GM12878 (cell line): ENCODE data around the gene ATOSA. TPM values are rescaled to one million over a fixed set of nuclear protein-coding genes. Genes with fewer than 3 reads are reported as not detected.

Experiments used
- ATAC-seq: fragments of 200-7000 bp; cut with Tn5 transposase; 3 replicates; pipeline ENCODE4 v1.9.1; 2020; ENCODE audit warnings: mild to moderate bottlenecking, moderate library complexity
- BruUV-seq: library from RNA; stranded (reverse); fragments of 400-500 nt; replicated peaks from 2 replicates; lab custom pipeline; 2021; lab: Mats Ljungman, UMichigan
- CTCF ChIA-PET: fragments of 300-600 bp; sonication (Branson Sonifier 250); formaldehyde crosslinking; extraction: SDS; loops from one replicate; lab custom pipeline; 2021; ENCODE audit warnings: inconsistent platforms; lab: Yijun Ruan, JAX
- POLR2A ChIA-PET: fragments of 350-600 bp; formaldehyde crosslinking; extraction: SDS; loops from one replicate; lab custom pipeline; 2021; ENCODE audit warnings: inconsistent platforms; lab: Charles Lee
- RAD21 ChIA-PET: fragments of 300-600 bp; sonication (Branson Sonifier 250); formaldehyde crosslinking; loops from one replicate; lab custom pipeline; 2023; ENCODE audit warnings: antibody characterized with exemption; ENCODE audit not compliant: unreplicated experiment; lab: Charles Lee
- SMC1A ChIA-PET: fragments of 300-600 bp; sonication (Branson Sonifier 250); formaldehyde crosslinking; loops from one replicate; lab custom pipeline; 2023; ENCODE audit not compliant: unreplicated experiment, uncharacterized antibody; lab: Charles Lee
- DNase-seq: peaks from one replicate; pipeline ENCODE4 v3.0.0-alpha.2; 2011; ENCODE audit warnings: low read depth, low spot score
- FAIRE-seq: peaks from 3 replicates; lab custom pipeline; 2011; peaks lifted over from hg19 to GRCh38; lab: Jason Lieb, UNC
- H2AFZ ChIP-seq: 2 replicates; pipeline ENCODE4 v1.6.0; 2011; ENCODE audit warnings: low read depth, low read length, control low read depth; ENCODE audit not compliant: control insufficient read depth
- H3K27ac ChIP-seq: 2 replicates; pipeline ENCODE4 v1.5.1; 2011; ENCODE audit warnings: control low read depth; ENCODE audit not compliant: control insufficient read depth, insufficient read depth
- H3K27me3 ChIP-seq, 2 experiments: replicated peaks in 1 of 2; 2 replicates each; pipeline versions ENCODE4 v1.6.0 to v1.6.1; 2011; ENCODE audit warnings: low read length in 1 of 2; ENCODE audit not compliant: control insufficient read depth in 2 of 2, insufficient read depth in 2 of 2
- H3K36me3 ChIP-seq, 2 experiments: 2 replicates each; pipeline ENCODE4 v1.5.1; 2011; ENCODE audit warnings: low read length in 1 of 2; ENCODE audit not compliant: control insufficient read depth in 2 of 2, insufficient read depth in 2 of 2
- H3K4me1 ChIP-seq: 2 replicates; pipeline ENCODE4 v1.6.1; 2011; ENCODE audit warnings: mild to moderate bottlenecking, low read length, moderate library complexity, mixed read lengths; ENCODE audit not compliant: control insufficient read depth, insufficient read depth
- H3K4me2 ChIP-seq: 2 replicates; pipeline ENCODE4 v1.6.0; 2011; ENCODE audit warnings: control low read depth; ENCODE audit not compliant: control insufficient read depth, insufficient read depth
- H3K4me3 ChIP-seq: fragments of 200-600 bp; sonication (generic); 2 replicates; pipeline ENCODE4 v1.5.1; 2016
- H3K79me2 ChIP-seq: 2 replicates; pipeline ENCODE4 v1.6.0; 2011; ENCODE audit warnings: low read length; ENCODE audit not compliant: control insufficient read depth, insufficient read depth
- H3K9ac ChIP-seq: 2 replicates; pipeline ENCODE4 v1.8.0; 2011; ENCODE audit warnings: low read length, control low read depth, mixed read lengths; ENCODE audit not compliant: control insufficient read depth, insufficient read depth
- H3K9me3 ChIP-seq: replicated peaks from 3 replicates; pipeline ENCODE4 v1.5.1; 2011; ENCODE audit warnings: mild to moderate bottlenecking, low read length; ENCODE audit not compliant: control insufficient read depth, insufficient read depth
- H4K20me1 ChIP-seq: 2 replicates; pipeline ENCODE4 v1.6.0; 2011; ENCODE audit not compliant: control insufficient read depth, insufficient read depth
- BHLHE40 ChIP-seq, 2 experiments: fragments of 450-650 bp in 1 of 2; IDR thresholded peaks; 2 replicates each; pipeline ENCODE4 v1.6.1; 2011 to 2017; ENCODE audit warnings: low read depth in 2 of 2, borderline replicate concordance in 1 of 2, improper control_type of control experiment in 1 of 2, low read length in 1 of 2, mild to moderate bottlenecking in 1 of 2
- DPF2 ChIP-seq: fragments of 450-650 bp; IDR thresholded peaks from 2 replicates; pipeline ENCODE4 v1.6.1; 2017; ENCODE audit warnings: mild to moderate bottlenecking
- MEF2A ChIP-seq: IDR thresholded peaks from 2 replicates; pipeline ENCODE4 v1.6.1; 2011; ENCODE audit warnings: low read depth, mild to moderate bottlenecking, low read length, moderate library complexity; ENCODE audit not compliant: insufficient read depth
- MTA2 ChIP-seq: fragments of 450-650 bp; IDR thresholded peaks from 2 replicates; pipeline ENCODE4 v1.6.1; 2016; ENCODE audit warnings: low read depth, mild to moderate bottlenecking, moderate library complexity
- NR2C2 ChIP-seq: IDR thresholded peaks from 2 replicates; pipeline ENCODE4 v1.6.1; 2011; ENCODE audit warnings: borderline replicate concordance, low read depth; ENCODE audit not compliant: control insufficient read depth, insufficient read length
- RAD21 ChIP-seq: IDR thresholded peaks from 2 replicates; pipeline ENCODE4 v1.6.1; 2011; ENCODE audit warnings: mild to moderate bottlenecking, low read depth, low read length, moderate library complexity; ENCODE audit not compliant: insufficient read depth
- SREBF2 ChIP-seq: IDR thresholded peaks from 2 replicates; pipeline ENCODE4 v1.6.1; 2012; ENCODE audit warnings: mild to moderate bottlenecking, low read length
- ZNF592 ChIP-seq: fragments of 450-650 bp; IDR thresholded peaks from 2 replicates; pipeline ENCODE4 v1.6.1; 2017; ENCODE audit warnings: mild to moderate bottlenecking, moderate library complexity
- WGBS: methylation state at CpG from one replicate; pipeline ENCODE4 v1.1.6; 2016; ENCODE audit warnings: low lambda C conversion rate; ENCODE audit not compliant: insufficient replicate concordance, insufficient coverage; ENCODE audit errors: missing lambda C conversion rate; 5-methylcytosine and 5-hydroxymethylcytosine counted together
- in situ Hi-C: fragments of 300-500 bp; cut with MboI; formaldehyde crosslinking; loops from 9 replicates; pipeline ENCODE4 v1.14.3; 2018; ENCODE audit warnings: mixed read lengths
- intact Hi-C: fragments of 100-400 bp; cut with micrococcal nuclease; formaldehyde crosslinking; loops from one replicate; pipeline ENCODE4 v1.14.2; 2022; ENCODE audit not compliant: unreplicated experiment
- polyA plus RNA-seq, 11 experiments: library from polyadenylated mRNA; depleted of rRNA in 4 of 11; unstranded in 6 of 11; stranded (reverse) in 5 of 11; fragments of >200 nt; fragmentation: Nextera tagmentation in 4 of 11; fragmentation: Illumina TruSeq in 1 of 11; extraction: Ambion mirVana in 4 of 11; extraction: Trizol in 1 of 11; gene quantifications; 1 replicate in 1 of 11; 2 replicates in 10 of 11; pipeline versions ENCODE4 v1.2.1 to v1.2.3, GENCODE V29; 2011 to 2016; ENCODE audit warnings: inconsistent platforms in 2 of 11, missing spikeins in 2 of 11, low read depth in 1 of 11
- total RNA-seq, 4 experiments: library from RNA; depleted of rRNA in 3 of 4; stranded (reverse); fragments of >200 nt in 3 of 4; fragmentation: Illumina TruSeq in 1 of 4; extraction: Trizol in 1 of 4; gene quantifications; 2 replicates each; pipeline versions ENCODE4 v1.2.1 to v1.2.3, GENCODE V29; 2013 to 2021
- TF ChIP-seq, protein P1 (sequence below): IDR thresholded peaks from 2 replicates; pipeline ENCODE4 v1.6.1; 2012; ENCODE audit warnings: low read depth, low read length, improper control_type of control experiment

The ATOSA gene
- total and polyA plus RNA-seq, 10 of the 15 experiments (the other 5 are each of a cell fraction or from before 2014, with no cell fraction given), result 6.8 to 24.3 (median 14.6) TPM

GRCh38 chr15:52636459-52636858 lies 42.7 kb downstream of the ATOSA start:
- intact Hi-C loops, result no loop called here
- POLR2A ChIA-PET, result no interaction called here
- H3K4me2 ChIP-seq, result no peak overlapping the region
- no TSS peak for BruUV-seq
- no peak for DNase-seq
- no peaks in the 10 kb centered on the region for H3K79me2 ChIP-seq
- ATAC-seq, result no peak
- H2AFZ ChIP-seq, result no peak overlapping the region
- SMC1A ChIA-PET, result interaction anchor here (0.7 kb wide), 1 partner anchor 41 kb away, joined by 3 read pairs; no protein-coding TSS in a partner anchor
- in situ Hi-C loops, result no loop called here
- no peak overlapping the region for H3K27ac ChIP-seq
- CTCF ChIA-PET, result no interaction called here
- no peaks in the 10 kb centered on the region for H3K9me3 ChIP-seq
- no peak overlapping the region for H3K9ac ChIP-seq
- FAIRE-seq, result no peak
- peaks cover 0 to 5% of the 10 kb centered on the region in 2 experiments; a peak in 2 of 4 replicates for H3K36me3 ChIP-seq
- H3K4me1 ChIP-seq, result peaks cover 1% of the 10 kb centered on the region; the same call in 1 of the 2 replicates
- no peak overlapping the region for H3K4me3 ChIP-seq
- no peaks in the 10 kb centered on the region for H3K27me3 ChIP-seq
- TF ChIP-seq, protein P1, sequence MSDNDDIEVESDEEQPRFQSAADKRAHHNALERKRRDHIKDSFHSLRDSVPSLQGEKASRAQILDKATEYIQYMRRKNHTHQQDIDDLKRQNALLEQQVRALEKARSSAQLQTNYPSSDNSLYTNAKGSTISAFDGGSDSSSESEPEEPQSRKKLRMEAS, result no peak
- TF ChIP-seq BHLHE40 (IDR thresholded peaks at IDR 0.05; ENCODE audit: borderline replicate concordance in 1 of 2, low read depth in 2 of 2, low read length in 1 of 2) (no peak), DPF2 (no peak), ZNF592 (no peak), RAD21 (no peak), SREBF2 (no peak), MEF2A (no peak), MTA2 (no peak), NR2C2 (no peak)
- no peaks in the 10 kb centered on the region for H4K20me1 ChIP-seq
- RAD21 ChIA-PET, result no interaction called here
- WGBS, result 55% methylated on average over 2 of the region's 2 CpGs
